DOHH2 (cell line): Measurements from ENCODE around the gene SMIM21.

ENCODE experiments used
- EZH2phosphoT487 ChIP-seq: fragments of 200-600 bp; sonication (generic); IDR thresholded peaks from 2 replicates; pipeline ENCODE4 v1.6.1; 2017; ENCODE audit warnings: borderline replicate concordance, mild to moderate bottlenecking, antibody characterized with exemption, low read length, moderate library complexity, mixed read lengths
- TF ChIP-seq, protein P1 (sequence below): fragments of 200-600 bp; sonication (generic); IDR thresholded peaks from one replicate; pipeline ENCODE4 v1.5.1; 2014; ENCODE audit warnings: antibody characterized with exemption, mild to moderate bottlenecking, low read depth, low read length; ENCODE audit not compliant: poor library complexity, severe bottlenecking

DNA sequence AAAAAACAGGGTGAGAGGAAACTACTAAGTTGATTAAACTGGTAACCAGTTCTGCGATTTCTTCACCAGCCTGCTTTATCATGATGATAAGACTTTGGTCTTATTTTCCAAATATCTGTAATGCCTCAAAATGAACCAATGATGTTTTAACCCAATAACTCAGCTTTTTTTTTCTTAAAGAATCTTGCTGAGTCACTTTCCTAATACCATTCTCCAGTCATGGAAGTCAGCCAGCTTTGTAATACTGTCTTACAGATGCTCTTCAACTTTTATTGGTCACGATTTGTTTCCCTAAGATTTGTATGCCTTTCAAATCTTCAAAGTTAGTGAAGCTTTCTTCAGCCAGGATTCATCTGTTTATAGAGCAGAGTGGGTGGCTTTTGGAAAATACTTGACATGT is 47.7 kb upstream of the SMIM21 start:
- TF ChIP-seq, protein P1, sequence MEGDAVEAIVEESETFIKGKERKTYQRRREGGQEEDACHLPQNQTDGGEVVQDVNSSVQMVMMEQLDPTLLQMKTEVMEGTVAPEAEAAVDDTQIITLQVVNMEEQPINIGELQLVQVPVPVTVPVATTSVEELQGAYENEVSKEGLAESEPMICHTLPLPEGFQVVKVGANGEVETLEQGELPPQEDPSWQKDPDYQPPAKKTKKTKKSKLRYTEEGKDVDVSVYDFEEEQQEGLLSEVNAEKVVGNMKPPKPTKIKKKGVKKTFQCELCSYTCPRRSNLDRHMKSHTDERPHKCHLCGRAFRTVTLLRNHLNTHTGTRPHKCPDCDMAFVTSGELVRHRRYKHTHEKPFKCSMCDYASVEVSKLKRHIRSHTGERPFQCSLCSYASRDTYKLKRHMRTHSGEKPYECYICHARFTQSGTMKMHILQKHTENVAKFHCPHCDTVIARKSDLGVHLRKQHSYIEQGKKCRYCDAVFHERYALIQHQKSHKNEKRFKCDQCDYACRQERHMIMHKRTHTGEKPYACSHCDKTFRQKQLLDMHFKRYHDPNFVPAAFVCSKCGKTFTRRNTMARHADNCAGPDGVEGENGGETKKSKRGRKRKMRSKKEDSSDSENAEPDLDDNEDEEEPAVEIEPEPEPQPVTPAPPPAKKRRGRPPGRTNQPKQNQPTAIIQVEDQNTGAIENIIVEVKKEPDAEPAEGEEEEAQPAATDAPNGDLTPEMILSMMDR = no peak
- no peak for TF ChIP-seq EZH2phosphoT487
